Measurements from ENCODE around the gene MBD3L5.
"Not testable (repeated sequence)": the region's sequence is repeated elsewhere in the genome, so short reads cannot be mapped to it uniquely, and the experiment has no call there.

GRCh38 chr19:7051421-7051820 is 21.0 kb downstream of the MBD3L5 start:
- TF ChIP-seq CTCF (IDR thresholded peaks at IDR 0.05); POLR2A (IDR thresholded peaks at IDR 0.05; ENCODE audit: low read depth); POLR2AphosphoS5 (IDR thresholded peaks at IDR 0.05): not testable (repeated sequence)

Data from esophagus muscularis mucosa (tissue), 3 donors.